ENCODE results near the gene ZNF587.
"Not testable (repeated sequence)": the region's sequence is repeated elsewhere in the genome, so short reads cannot be mapped to it uniquely, and the experiment has no call there.

Gene ZNF587

DNA sequence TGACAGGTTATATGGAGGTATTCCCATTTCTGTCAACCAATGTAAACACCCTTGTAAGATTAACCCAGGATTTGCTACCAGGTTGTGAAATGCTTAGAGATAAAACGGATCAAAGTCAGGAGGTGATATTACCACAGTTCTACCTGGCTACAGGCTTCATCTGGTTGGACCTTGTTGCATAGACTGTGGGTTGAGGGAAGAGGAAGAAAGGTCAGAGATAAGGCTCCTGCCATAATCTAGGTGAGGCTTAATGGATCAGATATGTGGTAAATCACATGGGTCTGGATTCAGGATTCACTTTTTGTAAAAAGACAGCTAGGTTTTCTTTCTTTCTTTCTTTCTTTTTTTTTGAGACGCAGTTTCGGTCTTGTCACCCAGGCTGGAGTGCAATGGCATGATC, 28.2 kb upstream of the ZNF587 start:
- not testable (repeated sequence) for DNase-seq (ENCODE audit: low read depth in 3 of 3, low spot score in 1 of 3)

GRCh38 chr19:57823155-57823554, 26.5 kb upstream of the ZNF587 start:
- DNase-seq (ENCODE audit: low read depth in 3 of 3, low spot score in 1 of 3), result not testable (repeated sequence)

DNA sequence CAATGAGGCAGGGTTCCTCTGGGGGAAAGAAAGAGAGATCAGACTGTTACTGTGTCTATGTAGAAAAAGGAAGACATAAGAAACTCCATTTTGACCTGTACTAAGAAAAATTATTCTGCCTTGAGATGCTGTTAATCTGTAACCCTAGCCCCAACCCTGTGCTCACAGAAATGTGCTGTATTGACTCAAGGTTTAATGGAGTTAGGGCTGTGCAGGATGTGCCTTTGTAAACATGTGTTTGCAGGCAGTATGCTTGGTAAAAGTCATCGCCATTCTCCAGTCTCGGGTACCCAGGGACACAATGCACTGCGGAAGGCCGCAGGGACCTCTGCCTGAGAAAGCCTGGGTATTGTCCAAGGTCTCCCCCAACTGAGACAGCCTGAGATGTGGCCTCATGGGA, 26.1 kb upstream of the ZNF587 start:
- not testable (repeated sequence) for DNase-seq (ENCODE audit: low read depth in 3 of 3, low spot score in 1 of 3)

DNA sequence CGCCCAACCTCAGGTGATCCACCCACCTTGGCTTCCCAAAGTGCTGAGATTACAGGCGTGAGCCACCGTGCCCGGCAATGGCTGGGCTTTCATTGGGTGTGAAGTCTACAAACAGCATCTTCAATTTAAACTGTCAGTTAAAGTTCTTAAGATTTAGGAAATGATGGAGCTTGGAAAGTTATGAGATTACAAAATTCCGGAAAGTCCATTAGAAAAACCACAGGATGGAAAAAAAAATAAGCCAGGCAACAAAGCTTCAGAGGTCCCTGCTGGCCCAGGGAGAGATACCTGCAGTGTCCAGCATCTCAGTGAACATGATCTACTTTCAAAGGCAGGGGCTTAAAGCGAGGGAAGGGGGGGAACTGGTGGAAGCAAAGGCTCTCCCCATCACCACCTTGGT, 24.1 kb upstream of the ZNF587 start:
- no peak for DNase-seq (ENCODE audit: low read depth in 3 of 3, low spot score in 1 of 3)

DNA sequence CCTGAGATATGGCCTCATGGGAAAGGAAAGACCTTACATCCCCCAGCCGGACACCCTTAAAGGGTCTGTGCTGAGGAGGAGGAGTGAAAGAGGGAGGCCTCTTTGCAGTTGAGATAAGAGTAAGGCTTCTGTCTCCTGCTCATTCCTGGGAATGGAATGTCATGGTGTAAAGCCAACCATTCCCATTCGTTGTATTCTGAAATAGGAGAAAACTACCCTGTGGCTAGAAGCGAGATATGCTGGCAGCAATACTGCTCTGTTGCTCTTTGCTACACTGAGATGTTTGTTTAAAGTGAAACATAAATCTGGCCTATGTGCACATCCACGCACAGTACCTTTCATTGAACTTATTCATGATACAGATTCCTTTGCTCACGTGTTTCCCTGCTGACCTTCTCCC, 20.3 kb upstream of the ZNF587 start:
- DNase-seq (ENCODE audit: low read depth in 3 of 3, low spot score in 1 of 3), result no peak

DNA sequence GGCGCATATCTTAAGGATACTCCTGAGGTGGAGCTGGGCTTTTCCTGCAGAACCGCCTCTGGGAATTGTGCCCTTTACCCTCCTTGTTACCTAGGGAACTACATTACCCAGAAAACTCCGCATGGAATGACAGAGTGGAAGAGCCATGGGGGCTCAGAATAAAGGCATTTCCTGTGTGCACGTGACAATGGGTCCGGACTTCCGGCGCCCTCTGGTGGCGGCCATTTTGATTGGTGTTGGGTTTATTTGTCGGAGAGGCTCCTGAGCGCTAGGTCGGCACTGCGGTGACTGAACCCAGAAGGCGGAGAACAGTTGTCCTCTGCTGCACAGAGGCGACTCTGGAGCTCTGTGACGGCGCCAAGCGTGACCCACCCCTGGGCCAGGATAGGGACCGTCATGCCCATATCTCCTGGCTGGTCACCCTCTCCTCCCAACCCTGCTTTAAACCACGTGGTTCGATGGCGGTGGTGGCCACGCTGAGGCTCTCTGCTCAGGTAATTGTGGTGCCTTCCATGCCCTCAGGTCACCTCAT, 19.5 kb upstream of the ZNF587 start, which contains the start of gene ZNF587B:
Gene ZNF587B (plus strand): TSS at position 229 of the 532 bp plus-strand sequence. CDS start 230 bp downstream, at position 459.
- peak in 1 of 3 donors; percentile 27 for DNase-seq (ENCODE audit: low read depth in 3 of 3, low spot score in 1 of 3)

GRCh38 chr19:57836991-57837390, 12.7 kb upstream of the ZNF587 start:
- not testable (repeated sequence) for DNase-seq (ENCODE audit: low read depth in 3 of 3, low spot score in 1 of 3)

DNA sequence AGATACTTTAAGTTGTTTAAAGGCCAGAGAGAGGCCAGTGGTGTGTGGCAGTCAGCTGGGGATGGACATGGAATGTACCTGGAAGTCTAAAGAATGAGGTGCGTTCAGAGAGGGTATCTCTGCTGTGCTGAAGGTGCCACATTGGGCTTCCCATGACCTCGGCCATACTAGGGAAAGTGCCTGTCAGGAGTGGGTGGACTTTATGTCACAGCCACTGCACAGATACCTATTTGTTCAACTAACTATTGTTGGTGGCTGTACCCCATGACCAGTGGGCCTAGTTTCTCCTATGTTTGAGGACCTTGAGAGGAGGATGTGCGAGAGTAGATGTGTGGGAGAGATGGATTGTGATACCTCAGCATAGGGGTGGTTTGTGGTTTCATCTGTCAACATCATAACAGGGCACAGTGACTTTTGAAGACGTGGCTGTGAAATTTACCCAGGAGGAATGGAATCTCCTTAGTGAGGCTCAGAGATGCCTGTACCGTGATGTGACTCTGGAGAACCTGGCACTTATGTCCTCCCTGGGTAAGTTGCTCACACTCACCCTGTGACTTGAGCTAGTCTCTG, 11.0 kb upstream of the ZNF587 start:
- not testable (repeated sequence) for DNase-seq (ENCODE audit: low read depth in 3 of 3, low spot score in 1 of 3)

DNA sequence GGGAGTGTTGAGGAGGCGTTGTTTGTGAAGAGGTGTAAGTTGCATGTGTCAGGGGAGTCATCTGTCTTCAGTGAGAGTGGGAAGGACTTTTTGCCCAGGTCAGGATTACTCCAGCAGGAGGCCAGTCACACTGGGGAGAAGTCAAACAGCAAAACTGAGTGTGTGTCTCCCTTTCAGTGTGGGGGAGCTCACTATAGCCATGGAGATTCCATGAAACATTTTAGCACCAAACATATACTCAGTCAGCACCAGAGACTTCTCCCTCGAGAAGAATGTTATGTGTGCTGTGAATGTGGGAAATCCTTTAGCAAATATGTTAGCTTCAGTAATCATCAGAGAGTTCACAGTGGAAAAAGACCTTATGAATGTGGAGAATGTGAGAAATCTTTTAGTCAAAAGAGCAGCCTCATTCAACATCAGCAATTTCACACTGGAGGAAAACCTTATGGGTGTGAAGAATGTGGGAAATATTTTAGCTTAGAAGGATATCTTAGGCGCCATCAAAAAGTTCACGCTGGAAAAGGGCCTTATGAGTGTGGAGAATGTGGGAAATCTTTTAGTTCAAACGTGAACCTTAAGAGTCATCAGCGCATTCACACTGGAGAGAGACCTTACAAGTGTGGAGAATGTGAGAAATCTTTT, 8.4 kb upstream of the ZNF587 start:
- no peak for DNase-seq (ENCODE audit: low read depth in 3 of 3, low spot score in 1 of 3)

DNA sequence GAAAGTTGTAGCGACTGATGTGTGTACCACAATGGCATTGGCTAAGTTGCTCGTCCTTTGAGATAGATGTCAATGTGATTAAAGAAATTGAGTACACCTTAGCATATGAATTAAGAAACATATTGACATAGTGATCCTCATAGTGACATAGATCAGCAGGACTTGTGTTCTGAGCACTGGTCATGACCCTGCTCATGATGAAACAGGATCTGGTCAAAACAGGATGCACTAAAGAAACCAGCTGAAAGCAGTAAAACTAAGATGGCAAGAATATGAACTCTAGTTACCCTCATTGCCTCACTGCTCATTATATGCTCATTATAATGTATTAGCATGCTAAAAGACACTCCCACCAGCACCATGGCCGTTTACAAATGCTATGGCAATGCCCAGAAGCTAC, 2.5 kb upstream of the ZNF587 start:
- DNase-seq (ENCODE audit: low read depth in 3 of 3, low spot score in 1 of 3), result not testable (repeated sequence)

DNA sequence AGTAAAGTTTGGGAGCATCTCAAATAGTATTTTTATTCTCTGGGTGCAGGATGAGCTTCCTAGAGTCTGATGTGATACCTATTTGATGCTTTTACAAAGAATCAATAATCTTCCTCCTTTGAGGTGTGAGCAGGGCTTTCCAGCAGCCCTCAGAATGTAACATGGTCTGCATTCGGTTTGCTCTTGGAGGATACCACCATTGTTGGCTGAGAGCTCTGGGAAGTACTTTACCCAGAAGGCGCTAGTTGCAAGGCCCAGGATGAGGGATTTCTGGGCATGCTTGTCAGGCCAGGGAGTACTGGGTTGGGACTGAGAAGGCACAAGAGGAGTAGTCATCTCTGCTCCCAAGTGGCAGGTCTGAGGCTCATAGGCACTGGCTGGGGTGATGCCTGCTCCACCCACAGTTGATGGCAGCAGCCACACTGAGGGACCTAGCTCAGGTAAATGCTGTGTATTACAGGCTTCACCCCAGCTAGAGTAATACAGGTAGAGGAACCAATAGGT, 445 bp upstream of the ZNF587 start:
- DNase-seq (ENCODE audit: low read depth in 3 of 3, low spot score in 1 of 3), result not testable (repeated sequence)

DNA sequence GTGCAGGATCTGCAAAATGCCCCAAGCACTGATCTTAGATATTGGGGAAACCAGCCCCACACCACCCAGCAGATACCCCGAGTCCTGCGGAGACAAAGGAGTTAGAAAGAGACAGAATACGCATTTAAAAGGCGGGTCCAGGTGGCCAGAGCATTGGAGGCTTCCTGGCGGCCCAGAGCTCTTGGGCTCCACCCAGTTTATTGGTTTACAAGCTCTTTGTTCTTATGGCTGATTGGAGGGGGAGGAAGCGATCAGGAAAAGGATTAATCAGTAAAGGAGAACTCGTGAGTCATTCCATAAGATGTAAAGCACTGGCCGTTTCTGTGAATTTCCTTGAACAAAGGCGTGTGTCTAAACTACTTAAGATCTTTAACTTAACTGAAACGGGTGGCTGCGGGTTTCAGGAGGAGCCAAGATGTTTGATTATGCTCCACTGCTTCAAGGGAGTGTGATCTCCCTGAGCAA, 926 bp downstream of the ZNF587 start:
- no peak for DNase-seq (ENCODE audit: low read depth in 3 of 3, low spot score in 1 of 3)

DNA sequence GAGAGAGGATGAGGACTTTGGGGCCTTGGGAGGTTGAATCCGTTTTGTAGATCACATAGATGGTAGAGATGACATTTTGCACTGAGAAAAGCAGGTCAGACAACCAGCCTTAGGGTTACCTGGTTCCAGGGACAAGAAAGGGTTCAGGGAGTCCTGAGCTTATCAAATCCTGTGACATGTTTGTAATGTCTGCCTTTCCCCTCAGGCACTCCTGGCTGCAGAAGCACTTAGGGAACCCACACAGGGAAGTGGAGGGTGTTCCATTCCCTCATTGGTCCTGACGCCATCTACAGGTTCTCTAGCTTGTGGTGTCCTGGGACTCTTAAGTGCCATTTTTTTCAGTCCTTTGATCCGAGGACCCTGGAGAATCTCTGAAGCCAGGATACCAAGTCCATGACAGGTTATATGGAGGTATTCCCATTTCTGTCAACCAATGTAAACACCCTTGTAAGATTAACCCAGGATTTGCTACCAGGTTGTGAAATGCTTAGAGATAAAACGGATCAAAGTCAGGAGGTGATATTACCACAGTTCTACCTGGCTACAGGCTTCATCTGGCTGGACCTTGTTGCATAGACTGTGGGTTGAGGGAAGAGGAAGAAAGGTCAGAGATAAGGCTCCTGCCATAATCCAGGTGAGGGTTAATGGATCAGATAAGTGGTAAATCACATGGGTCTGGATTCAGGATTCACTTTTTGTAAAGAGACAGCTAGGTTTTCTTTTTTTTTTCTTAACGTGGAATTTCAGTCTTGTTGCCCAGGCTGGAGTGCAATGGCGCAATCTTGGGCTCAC, 2.3 kb downstream of the ZNF587 start:
- not testable (repeated sequence) for DNase-seq (ENCODE audit: low read depth in 3 of 3, low spot score in 1 of 3)

DNA sequence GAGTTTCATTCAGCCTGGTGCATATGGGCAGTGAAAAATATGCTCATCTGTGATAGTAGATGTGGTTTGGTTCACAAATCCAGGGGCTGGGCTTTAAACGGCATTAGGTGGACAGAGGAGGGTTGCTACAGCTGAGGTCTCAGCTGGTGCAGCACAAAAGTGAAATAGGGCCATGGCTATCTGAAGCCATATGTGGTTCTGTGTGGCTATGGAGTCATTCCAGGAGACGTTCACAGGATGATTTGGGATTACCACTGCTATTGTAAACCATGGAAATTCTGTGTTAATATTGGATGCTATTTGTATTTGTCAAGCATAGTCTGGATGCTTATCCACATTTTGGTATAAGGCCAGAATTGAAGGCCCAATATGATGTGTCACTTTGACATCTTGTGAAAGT, 4.5 kb downstream of the ZNF587 start:
- not testable (repeated sequence) for DNase-seq (ENCODE audit: low read depth in 3 of 3, low spot score in 1 of 3)

- not testable (repeated sequence) for DNase-seq (ENCODE audit: low read depth in 3 of 3, low spot score in 1 of 3)
These were observed 12.7 kb downstream of the ZNF587 start for GRCh38 chr19:57862351-57862750.

DNA sequence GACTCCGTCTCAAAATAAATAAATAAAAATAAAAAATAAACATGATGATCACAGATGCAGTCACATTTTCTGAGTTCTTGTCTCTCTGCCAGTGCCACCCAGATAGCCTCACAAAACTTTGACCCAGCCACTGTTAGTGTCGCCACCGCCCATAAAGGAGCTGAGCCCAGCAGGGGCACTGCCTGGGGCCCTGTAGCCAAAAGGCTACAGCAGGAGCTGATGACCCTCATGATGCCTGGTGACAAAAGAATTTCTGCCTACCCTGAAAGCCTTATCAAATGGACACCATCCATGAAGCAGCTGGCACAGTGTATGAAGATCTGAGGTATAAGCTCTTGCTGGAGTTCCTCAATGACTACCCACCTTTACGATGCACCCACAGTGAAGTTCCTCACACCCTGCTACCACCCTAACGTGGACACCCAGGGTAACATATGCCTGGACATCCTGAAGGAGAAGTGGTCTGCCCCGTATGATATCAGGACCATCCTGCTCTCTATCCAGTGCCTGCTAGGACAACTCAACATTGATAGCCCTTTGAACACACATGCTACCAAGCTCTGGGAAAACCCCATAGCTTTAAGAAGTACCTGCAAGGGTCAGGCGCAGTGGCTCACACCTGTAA, 18.3 kb downstream of the ZNF587 start:
- DNase-seq (ENCODE audit: low read depth in 3 of 3, low spot score in 1 of 3), result no peak

DNA sequence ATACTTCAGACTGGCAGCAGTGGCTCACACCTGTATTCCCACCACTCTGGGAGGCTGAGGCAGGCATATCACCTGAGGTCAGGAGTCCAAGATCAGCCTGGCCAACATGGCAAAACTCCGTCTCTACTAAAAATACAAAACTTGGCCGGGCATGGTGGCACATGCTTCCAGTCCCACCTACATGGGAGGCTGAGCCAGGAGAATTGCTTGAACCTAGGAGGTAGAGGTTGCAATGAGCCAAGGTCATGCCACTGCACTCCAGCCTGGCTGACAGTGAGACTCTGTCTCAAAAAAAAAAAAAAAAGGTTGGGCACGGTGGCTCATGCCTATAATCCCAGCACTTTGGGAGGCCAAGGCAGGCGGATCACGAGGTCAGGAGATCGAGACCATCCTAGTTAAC, 20.0 kb downstream of the ZNF587 start:
- DNase-seq (ENCODE audit: low read depth in 3 of 3, low spot score in 1 of 3), result not testable (repeated sequence)

DNA sequence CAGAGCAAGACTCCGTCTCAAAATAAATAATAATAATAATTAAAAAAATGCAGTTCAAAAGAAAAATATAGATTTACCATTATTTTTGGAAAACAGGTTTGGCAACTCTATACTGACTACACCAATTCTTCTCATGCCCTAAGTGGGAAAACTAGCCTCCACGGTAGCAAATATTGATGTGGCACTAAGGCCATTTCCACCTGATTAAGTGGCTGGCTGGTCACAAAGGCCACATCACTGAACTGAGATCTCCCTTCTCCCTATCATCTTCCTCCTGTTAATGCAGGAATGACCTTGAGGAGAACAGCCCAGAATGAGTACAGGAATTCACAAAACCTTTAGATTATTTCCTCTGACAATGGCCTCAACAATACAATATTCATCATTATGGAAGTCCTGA, 20.6 kb downstream of the ZNF587 start:
- no peak for DNase-seq (ENCODE audit: low read depth in 3 of 3, low spot score in 1 of 3)

DNA sequence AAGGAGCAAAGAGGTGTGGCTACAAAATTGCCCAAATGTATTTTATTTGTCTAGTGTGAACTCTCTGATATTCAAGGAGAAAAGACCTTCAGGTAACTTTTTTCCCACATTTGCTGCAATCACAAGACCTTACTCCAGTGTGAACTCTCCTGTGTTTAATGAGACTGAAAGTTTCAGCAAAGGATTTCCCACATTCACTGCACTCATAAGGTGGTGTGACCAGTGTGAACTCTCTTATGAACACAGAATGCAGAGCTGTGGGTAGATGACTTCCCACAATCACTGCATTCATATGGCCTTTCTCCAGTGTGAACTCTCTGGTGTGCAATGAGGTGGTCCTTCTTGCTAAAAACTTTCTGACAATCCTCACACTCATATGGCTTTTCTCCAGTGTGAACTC, 22.8 kb downstream of the ZNF587 start:
- DNase-seq (ENCODE audit: low read depth in 3 of 3, low spot score in 1 of 3), result no peak

- not testable (repeated sequence) for DNase-seq (ENCODE audit: low read depth in 3 of 3, low spot score in 1 of 3)
These were observed 24.5 kb downstream of the ZNF587 start for GRCh38 chr19:57873883-57874799.
